Stimulated activated CD8-positive, alpha-beta memory T cell treated with anti-CD3 and anti-CD28 coated beads, Interleukin-15, amount 100 ng/mL, for 1 hour (primary cell): ENCODE measurements around the gene AKIRIN2.

ENCODE experiments used
- DNase-seq: peaks from one replicate; pipeline ENCODE4 v3.0.0-alpha.2; 2020; ENCODE audit warnings: low read depth

Gene AKIRIN2

DNA sequence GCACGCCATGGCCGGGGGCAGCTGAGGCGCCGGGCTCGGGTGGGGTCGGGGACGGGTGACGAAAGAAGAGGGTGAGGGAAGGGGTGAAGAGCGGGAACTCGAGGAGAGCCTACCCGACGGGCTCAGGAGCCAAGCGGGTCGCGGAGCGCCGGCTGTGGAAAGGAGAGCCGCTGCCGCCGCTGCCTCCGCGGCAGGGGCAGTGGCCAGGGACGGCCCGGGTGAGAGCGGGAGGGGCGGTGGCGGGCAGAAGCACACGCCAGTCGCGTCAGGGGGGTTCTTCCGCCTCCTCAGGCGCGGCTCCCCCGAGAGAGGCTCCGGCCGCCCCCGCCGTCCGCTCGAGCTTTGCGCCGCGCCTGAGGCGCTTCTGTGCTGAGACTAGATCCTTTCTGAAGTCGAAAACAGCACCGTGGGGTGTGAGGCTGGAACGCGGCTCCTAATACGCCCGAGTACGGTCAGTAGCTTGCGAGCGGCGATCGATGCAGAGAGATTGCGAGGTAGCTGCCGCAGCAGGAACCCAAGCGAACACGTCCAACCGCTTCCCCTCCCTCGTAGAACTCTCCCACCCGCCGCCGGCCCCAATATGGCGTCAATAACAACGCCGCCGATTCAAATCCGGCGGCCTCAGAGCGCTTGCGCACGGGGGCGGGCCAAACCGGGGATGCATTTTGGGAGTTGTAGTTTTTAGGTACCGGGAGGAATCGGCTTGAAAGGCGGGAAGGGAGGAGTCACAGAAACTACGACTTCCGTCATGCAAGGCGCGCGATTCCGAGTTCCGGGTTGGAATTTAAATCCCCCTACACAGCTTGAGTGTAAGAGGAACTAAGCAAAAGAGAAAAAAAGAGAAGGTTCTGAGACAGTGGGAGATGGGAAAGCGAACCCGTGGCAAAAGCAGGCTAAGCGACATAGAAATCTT, at the start of gene AKIRIN2:
Gene AKIRIN2, minus strand, starts transcription at position 558 of the 913 bp plus-strand sequence. Its CDS starts 549 bp downstream, at position 9.
- peak; percentile 93 for DNase-seq

DNA sequence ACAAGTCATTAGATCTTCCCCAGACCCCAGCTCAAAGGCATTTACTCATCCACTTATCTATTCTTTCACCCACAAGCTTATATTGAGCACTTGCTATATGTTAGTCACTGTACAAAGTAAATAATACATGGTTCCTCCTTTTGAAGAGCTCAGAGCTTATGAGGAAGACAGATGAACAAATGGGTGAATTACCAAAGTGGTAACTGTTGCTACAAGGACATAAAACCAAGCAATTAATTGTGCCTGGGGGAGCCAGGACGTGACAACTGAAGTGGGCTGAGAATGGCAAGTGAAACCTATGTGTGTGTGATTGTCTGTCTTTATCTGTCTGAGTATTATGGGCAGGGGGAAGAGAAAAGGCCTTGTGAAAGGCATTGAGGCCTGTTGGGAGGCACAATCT, 45.6 kb upstream of the AKIRIN2 start:
- no peak for DNase-seq

GRCh38 chr6:87745966-87746721, 44.1 kb upstream of the AKIRIN2 start:
- no peak for DNase-seq

GRCh38 chr6:87743454-87743853, 41.4 kb upstream of the AKIRIN2 start:
- no peak for DNase-seq

DNA sequence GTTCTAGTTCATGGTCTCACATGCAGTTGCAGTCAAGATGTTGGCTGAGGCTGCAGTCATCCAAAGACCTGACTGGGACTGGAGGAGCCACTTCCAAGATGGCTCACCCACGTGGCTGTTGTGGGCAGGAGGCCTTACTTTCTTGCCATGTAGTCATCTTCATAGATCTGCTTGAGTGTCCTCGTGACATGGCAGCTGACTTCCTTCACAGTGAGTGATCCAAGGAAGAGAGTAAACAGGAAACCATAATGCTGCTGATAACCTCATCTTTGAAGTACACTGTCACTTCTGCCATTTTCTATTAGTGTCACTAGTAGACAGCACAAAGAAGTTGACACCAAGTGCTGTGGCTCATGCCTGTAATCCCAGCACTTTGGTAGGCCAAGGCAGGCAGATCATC, 40.1 kb upstream of the AKIRIN2 start:
- no peak for DNase-seq

DNA sequence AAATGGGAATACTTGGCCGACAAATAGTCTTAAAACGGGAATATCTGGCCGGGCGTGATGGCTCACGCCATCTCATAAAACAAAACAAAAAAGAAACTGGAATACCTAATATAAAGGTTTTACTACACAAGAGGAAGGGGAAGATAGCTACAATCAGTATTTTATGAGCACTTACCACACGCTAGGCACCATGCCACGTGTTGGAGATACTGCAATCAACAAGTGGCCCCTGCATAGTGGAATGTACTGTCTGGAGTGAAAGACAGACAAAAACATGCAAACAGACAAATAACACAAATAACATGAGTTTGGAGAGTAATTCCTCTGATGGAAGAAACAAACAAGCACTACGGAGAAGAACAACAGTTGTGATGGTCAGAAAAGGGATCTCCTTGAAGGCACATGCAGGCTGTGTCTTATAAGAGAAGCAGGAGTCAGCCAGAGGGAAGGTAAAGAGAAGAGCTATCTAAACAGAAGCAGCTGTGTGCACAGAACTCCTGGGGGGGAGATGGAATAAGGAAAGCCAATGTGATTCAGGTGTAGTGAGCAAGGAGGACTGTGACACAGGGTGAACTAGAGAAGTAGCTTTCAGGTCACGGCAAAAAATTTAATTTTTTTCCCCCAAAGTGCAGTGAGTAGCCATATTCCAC, 39.1 kb upstream of the AKIRIN2 start:
- DNase-seq = no peak

GRCh38 chr6:87738744-87739143, 36.7 kb upstream of the AKIRIN2 start:
- no peak for DNase-seq

GRCh38 chr6:87738000-87738399, 36.0 kb upstream of the AKIRIN2 start:
- DNase-seq = no peak

GRCh38 chr6:87736809-87737540, 34.9 kb upstream of the AKIRIN2 start:
- DNase-seq = no peak

- no peak for DNase-seq
Observed at GRCh38 chr6:87731818-87732661, 30.0 kb upstream of the AKIRIN2 start.

DNA sequence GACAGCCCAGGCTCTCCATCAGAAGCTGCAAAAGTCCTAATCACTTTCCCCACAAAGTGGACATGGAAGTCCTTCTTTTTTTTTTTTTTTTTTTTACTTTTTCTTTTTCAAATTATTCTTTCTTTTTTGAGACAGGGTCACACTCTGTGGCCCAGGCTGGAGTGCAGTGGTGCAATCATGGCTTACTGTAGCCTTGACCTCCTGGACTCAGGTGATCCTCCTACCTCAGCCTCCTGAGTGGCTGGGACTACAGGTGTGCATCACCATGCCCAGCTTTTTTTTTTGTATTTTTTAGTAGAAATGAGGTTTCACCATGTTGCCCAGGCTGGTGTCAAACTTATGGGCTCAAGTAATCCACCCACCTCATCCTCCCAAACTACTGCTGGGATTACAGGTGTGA, 29.0 kb upstream of the AKIRIN2 start:
- no peak for DNase-seq

DNA sequence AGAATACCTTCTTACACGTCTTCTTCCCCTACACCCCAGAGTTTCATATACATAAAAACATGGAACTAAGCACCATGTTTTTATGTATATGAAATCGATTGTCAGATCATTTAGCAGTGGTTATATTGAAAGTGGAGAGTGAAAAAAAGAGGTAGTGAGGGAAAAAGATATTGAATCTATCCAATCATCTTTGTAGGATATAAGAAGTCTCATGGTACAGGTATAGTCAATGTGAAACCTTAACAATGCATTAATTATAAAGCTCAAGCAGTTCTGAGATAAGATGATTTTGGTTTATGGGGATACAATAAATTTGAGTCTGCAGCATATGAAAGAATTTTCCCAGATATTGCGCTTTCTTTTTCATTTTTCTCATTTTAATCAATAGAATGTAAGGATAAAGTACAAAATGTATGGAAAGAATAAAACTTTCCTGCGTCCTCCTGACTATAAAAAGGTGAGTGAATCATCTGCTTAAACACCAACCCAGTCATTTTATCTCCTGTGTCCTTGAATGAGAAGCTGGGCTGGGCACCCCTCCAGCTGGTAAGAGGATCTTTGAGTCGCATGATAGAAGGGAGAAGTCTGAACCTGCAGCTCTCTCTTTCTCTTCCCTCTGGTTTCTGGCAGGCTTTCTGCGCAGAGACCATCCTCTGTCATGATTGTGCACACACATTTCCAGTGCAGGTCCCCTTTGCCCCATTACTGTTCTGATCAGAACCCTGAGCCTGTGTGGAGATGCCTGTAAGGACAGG, 28.1 kb upstream of the AKIRIN2 start:
- no peak for DNase-seq

GRCh38 chr6:87728706-87729105, 26.7 kb upstream of the AKIRIN2 start:
- DNase-seq = no peak

DNA sequence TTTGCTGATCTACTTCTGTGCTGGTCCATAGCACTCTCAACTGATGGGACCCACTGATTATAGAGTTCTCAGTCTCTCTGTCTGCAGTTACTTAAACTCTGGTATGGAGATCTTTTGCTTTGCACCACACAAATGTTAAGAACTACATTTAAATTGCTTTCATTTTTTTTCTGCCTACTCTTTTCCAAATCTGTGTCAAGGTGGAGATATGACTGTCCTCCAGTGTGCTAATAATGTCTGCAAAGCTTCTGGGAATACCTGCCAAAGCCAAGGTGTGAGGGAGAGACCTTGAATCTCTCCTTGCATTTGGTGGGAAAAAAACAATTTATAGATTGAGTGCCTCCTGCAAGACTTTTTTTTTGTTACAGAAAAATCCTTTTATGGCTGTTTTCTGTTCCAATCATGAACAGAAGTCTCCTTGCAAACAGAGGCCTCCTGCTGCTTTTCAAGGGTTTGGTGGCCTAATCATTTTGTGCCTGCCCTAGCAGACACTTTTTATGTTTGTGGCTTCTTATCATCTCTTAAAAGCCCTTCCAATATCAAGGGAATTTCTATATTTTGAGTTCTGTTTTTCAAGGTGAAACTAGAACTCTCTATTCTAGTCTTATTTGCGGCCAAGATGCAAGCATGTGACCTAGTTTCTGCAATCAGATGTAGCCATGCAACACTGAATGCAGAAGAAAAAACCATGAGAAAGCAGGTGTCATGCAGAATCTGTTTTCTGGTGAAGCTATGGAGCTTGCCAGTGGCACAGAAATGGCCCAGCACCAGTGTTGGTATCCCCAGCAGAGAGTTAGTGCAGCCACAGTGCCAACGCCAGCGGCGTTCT, 23.2 kb upstream of the AKIRIN2 start:
- no peak for DNase-seq

DNA sequence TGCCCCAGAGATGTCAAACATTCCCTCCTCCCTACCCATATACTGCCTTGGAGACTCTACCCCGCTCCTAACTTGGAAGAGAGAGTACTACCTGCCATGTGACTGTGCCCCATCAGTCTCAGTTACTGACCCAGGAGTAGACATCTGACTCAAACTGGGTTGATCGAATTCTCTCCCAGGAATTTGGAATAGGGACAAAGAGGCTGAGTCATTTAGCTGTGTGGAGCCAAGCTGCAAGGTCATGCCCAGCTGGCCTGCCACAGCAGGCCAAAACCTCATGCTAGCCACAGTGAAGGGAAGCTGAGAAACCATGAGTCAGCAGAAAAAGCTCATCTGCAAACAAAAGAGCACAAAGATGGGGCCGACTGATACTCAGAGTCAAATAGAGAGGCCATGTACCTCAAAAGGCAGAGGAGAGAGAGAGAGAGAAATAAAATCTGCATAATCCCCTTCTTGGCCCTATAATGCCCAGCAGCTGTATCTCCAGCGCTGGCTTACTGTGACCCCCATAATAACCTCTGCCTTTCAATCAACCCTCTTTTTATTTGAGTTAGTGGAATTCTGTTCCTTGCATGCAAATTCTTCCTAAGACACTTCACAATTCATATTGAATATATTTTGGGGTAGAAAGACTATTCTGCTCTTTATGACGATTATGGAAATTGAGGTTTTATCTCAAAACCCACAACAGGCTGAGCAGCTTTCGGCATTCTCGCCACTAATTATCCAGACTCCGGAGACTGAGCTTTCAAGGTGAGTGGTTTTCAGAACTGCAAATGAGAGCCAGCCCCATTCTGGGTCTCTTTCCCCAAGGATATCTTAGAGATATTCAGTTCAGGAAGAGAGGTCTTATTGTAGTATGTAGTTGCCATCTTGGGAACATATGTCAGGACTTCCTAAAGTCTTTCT, 21.4 kb upstream of the AKIRIN2 start:
- no peak for DNase-seq

DNA sequence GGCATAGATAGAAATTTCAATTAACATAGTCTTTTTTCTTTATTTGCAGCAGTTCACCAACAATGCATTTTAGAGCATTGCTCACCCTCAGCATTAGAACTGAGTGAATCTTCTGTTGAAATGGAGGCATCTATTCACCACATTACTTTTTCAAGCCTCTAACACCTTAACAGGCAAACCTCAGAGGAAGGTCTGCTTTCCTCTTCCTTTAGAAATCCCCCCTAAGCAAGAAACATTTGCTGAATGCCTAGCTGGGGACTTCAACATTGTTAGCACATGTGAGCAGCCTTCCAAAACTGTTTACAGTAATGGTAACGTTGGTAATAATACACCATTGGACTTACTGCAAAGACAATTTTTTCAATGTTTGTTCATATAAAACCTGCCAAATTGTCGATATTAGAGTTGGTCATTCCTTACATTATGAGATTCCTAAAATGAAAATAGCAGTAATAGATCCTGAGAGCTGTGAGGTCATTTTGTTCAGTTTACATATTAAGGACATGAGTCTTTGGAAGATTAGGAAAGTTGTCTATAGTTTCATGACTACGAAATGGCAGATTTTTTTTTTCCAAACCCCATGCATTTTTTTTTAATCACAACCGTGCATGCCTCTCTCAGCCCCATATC, 20.6 kb upstream of the AKIRIN2 start:
- DNase-seq = no peak

DNA sequence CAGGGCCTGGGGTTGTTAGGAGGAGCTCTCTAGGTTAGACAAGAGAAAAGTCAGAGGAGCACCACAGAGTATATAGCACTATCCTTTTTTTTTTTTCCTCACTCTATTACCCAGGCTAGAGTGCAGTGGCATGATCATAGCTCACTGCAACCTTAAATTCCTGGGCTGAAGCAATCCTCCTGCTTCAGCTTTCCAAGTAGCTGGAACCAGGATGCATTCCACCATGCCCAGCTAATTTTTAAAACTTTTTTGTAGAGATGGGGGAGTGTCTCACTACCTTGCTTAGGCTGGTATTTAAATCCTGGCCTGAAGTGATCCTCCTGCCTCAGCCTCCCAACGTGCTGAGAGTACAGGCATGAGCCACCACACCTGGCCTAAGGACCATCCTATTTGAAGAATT, 19.3 kb upstream of the AKIRIN2 start:
- DNase-seq = no peak
